Measurements from ENCODE around the gene SLC16A5.
"Not testable (repeated sequence)": the region's sequence is repeated elsewhere in the genome, so short reads cannot be mapped to it uniquely, and the experiment has no call there.

The SLC16A5 gene

DNA sequence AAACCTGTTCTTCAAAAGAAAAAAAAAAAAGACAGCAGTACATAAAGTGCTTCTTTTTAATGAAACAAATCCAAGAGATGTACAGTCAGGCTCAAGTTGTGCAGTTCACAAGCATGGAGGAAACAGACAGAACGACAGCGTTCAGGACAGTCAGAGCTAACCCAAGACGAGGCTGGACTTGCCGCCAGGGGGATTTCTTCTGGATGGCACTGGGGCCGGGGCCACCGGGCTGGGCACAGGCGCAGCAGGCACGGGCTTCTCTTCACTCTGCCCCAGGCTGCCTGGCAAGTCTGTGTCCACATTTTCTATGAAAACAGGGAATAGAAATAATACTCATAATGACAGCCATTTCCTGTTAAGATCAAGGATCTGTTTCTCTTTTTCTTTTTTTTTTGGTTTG is 48.2 kb downstream of the SLC16A5 start:
- DNase-seq: no peak

DNA sequence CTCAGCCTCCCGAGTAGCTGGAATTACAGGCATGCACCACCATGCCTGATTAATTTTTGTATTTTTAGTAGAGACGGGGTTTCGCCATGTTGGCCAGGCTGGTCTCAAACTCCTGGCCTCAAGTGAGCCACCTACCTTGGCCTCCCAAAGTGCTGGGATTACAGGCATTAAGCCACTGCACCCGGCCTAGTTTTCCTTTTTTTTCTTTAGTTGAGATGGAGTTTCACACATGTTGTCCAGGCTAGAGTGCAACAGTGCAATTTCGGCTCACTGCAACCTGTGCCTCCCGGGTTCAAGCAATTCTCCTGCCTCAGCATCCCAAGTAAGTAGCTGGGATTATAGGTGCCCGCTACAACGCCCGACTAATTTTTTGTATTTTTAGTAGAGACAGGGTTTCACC is 50.0 kb downstream of the SLC16A5 start:
- not testable (repeated sequence) for DNase-seq

GRCh38 chr17:75138519-75138918 is 50.8 kb downstream of the SLC16A5 start:
- no peak for DNase-seq

DNA sequence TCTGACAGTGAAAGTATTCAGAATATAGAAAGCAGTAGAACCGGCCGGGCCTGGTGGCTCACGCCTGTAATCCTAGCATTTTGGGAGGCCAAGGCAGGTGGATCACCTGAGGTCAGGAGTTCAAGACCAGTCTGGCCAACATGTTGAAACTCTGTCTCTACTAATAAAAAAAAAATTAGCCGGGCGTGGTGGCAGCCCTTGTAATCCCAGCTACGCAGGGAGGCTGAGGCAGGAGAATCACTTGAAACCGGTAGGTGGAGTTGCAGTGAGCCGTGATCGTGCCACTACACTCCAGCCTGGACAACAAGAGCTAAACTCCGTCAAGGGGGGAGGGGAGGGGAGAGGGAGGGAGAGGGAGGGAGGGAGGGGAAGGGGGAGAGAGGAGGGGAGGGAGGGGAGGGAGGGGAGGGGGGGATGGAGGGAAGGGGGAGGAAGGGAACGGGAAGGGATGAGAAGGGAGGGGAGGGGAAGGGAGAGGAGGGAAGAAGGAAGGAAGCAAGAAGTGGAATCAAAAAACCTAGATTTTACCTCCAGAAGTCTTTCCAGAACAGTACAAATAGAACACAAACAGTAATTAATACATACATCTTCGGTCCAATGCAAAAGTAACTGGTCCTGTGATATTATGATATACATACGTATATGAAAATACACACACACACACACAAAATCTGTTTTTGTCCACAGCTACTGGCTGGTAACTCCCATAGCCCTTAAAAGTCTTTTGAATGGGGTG is 54.6 kb downstream of the SLC16A5 start:
- no peak for DNase-seq

- no peak for DNase-seq
These were observed 57.2 kb downstream of the SLC16A5 start for GRCh38 chr17:75144816-75145512.

- no peak for DNase-seq
These were observed 58.8 kb downstream of the SLC16A5 start for GRCh38 chr17:75146592-75146991.

GRCh38 chr17:75147878-75148546 is 60.3 kb downstream of the SLC16A5 start:
- DNase-seq: no peak

DNA sequence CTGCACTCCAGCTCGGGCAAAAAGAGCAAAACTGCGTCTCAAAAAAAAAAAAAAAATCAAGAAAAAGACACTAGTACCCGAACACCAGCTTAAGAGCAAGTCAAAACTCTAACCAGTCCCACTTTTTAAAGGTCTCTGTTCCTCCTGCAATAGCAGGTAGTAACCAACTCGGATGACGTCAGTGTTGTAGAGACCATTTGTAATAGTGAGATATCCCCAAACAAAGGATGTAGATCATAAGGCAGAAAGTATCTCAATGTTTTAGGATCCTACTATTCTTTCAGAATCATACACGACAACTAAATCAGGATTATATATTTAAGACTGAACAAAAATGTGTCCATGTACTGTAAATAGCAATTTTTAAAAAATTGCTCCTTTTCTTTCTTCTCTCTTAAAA is 64.2 kb downstream of the SLC16A5 start:
- no peak for DNase-seq

- DNase-seq: no peak
These were observed 64.8 kb downstream of the SLC16A5 start for GRCh38 chr17:75152523-75152921.

GRCh38 chr17:75152922-75153779 is 65.4 kb downstream of the SLC16A5 start:
- DNase-seq: peak; percentile 25

DNA sequence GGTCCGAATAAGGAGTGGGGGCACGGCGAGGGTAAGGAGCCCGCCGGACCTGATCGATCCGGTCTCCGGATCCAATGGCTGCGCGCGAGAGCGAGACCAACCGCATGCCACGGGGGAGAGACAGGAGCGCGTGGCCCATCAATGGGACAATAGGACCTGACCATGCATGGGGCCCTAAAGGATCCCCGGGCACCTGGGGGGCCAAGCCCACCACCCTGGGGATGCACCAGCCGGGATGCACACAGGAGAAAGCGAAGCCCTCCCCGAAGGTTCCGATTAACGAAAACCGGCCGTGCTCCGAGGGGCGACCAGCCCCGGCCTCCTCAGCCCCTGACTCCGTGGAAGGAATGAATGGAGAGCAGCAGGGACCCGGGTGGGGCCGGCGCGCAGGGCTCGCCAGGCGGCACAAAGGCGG is 66.0 kb downstream of the SLC16A5 start:
- DNase-seq: no peak

GRCh38 chr17:75154195-75155106 is 66.7 kb downstream of the SLC16A5 start, which contains the start of gene JPT1:
JPT1 (minus strand) TSS chr17:75154512; CDS start chr17:75154397, 115 bp downstream.
- peak; percentile 97 for DNase-seq

DNA sequence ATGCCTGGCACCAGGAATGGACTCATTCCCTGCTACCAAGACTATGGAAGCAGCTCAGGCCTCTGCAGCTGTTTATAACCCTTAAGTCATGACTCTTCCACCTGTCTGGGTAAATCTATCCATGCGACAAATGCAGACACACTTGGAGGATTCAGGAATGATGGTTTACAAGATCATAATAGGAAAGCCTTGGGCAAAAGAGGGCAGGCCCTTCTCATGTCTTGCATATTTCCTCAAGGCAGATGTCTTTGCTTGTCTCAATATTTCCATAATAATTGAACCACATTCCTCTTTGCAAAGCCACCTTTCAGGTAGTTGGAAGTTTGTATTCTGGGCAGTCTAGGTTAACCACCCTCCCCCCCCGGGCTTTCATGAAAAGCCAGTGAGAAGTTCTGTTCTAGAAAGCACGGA is 67.4 kb downstream of the SLC16A5 start:
- DNase-seq: no peak

Data from NCI-H2029 (cell line).